Hepatocyte (in vitro differentiated cells): ENCODE results near the gene BAZ2B.

Experiments
- CTCF ChIP-seq: fragments of 200-600 bp; sonication (generic); IDR thresholded peaks from 2 replicates; pipeline ENCODE4 v1.5.1; 2016; ENCODE audit warnings: antibody characterized with exemption, mild to moderate bottlenecking; ENCODE audit not compliant: poor library complexity
- EZH2 ChIP-seq: fragments of 200-600 bp; sonication (generic); IDR thresholded peaks from 2 replicates; pipeline ENCODE4 v1.6.1; 2016; ENCODE audit warnings: antibody characterized with exemption, mild to moderate bottlenecking, borderline replicate concordance
- EZH2phosphoT487 ChIP-seq: fragments of 200-600 bp; sonication (generic); IDR thresholded peaks from one replicate; pipeline ENCODE4 v1.6.1; 2018; ENCODE audit warnings: antibody characterized with exemption, mild to moderate bottlenecking, low read depth, moderate library complexity; ENCODE audit not compliant: unreplicated experiment, severe bottlenecking

- TF ChIP-seq CTCF (no peak), EZH2phosphoT487 (no peak), EZH2 (no peak)
Measured at GRCh38 chr2:159620796-159621195, 4.4 kb upstream of the BAZ2B start.
